Embryonic facial prominence (tissue), 1 donor: ENCODE data around the gene DEFB115.
"Not testable (repeated sequence)": the region's sequence is repeated elsewhere in the genome, so short reads cannot be mapped to it uniquely, and the experiment has no call there.

Experiments used
- DNase-seq: peaks from one replicate; pipeline ENCODE4 v3.0.0-alpha.2; 2016; ENCODE audit errors: extremely low spot score

The DEFB115 gene, protein sequence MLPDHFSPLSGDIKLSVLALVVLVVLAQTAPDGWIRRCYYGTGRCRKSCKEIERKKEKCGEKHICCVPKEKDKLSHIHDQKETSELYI

DNA sequence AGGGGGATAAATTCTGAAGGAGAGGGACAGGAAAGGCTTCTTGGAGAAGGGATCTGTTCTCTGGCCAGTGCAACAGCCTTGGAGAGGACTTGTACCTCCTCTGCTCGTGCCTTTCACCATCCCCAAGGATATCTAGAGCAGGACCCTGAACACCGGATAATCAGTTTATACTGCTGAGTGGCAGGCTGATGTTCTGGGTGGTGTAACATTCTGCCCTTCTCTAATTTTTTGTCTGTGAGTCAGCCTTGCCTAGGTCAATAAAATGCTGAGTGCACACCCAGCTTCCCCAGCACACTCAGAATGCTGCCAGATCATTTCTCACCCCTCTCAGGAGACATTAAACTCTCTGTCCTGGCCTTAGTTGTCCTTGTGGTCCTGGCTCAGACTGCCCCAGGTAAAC, at the start of gene DEFB115:
DEFB115 (plus strand) TSS at position 301 of the 400 bp plus-strand sequence; CDS start at position 301, 0 bp downstream.
- no peak for DNase-seq

DNA sequence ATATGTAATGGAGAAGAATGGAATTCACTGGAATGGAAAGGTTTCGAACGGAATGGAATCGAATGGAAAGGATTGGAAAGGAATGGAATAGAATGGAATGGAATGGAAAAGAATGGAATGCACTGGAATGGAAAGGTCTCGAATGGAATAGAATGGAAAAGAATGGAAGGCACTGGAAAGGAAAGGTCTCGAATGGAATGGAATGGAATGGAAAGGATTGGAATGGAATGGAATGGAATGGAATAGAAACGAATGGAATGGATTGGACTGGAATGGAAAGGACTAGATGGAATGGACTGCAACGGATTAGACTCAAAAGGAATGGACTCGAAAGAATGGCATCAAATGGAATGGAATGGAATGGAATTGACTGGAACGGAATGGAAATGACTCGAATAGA, 20.5 kb upstream of the DEFB115 start:
- no peak for DNase-seq

DNA sequence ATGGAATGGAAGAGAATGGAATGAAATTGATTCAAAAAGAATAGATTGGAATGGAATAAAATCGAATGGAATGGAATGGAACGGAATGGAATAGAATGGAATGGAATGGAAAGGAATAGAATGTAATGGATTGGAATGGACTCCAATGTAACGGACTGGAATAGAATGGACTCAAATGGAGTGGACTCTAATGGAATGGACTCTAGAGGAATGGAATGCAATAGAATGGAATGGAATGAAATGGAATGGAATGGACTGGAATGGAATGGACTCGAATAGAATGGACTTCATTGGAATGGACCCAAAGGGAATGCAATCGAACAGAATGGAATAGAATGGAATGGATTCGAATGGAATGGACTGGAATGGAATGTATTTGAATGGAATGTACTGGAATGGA, 19.7 kb upstream of the DEFB115 start:
- no peak for DNase-seq

DNA sequence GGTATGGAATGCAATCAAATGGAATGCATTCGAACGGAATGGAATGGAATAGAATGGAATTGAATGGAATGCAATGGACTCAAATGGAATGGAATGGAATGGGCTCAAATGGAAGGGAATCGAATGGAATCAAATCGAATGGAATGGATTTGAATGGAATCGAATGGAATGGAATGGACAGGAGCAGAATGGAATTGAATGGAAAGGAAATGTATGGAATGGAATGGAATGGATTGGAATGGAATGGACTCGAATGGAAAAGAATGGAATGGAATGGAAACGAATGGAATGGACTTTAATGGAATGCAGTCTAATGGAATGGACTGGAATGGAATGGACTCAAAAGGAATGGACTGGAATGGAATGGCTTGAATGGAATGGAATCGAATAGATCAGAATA, 18.3 kb upstream of the DEFB115 start:
- no peak for DNase-seq

DNA sequence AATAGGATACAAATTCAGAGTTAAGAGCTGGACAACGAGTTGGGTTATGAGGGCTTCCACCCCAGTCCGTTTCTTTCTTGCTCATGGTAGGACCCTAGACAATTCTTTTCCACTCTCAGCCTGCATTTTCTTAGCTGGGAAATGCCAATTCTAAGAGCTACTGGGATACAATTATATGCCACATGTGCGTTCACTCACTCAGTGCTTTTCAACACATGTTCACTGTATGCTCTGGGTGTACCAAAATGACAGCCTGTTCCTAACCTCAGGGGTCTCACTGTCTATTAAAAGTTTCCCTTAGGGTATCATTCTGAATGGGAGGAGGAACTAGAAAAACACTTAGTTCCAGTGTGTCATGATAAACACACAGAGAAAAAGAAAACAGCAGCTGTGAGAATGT, 505 bp upstream of the DEFB115 start:
- DNase-seq, result no peak

DNA sequence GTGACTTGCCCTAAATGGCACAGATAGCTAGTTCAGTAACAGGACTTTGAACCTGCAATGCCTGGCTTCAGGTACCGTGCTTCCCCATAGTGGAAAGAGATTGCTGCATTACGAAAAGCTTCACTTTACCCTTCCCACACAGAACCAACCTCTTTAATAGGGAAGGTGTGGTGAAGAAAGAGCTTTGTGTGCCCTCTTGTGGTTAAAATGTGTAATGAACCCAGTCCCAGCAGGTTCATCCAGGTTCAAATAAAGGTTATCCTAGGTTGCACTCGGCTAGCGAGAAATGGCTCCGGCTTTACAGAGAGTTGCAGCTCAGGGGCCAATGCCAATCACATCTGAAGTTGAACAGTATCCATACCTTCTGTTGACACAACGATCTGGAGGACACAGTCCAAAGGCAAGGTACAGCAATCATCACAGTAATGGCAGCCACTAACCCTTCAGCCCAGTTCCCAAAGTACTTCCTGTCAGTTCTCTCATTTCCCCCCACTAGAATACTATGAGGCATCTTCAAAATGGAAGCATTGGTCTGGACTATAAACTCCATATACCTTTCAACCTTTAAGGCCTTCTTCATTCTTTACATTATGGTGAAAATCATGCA, 3.0 kb downstream of the DEFB115 start:
- no peak for DNase-seq

DNA sequence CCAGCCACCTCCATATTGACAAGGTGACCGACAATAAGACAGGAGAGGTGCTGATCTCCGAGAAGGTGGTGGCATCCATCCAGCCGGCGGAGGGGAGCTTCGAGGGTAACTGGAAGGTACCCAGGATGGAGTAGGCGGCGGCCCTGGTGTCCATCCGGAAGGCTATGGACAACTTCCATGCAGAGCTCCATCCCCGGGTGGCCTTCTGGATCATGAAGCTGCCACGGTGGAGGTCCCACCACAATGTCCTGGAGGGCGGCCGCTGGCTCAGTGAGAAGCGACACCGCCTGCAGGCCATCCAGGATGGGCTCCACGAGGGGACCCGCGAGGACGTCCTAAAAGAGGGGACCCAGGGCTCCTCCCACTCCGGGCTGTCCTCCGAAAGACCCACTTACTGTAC, 17.0 kb downstream of the DEFB115 start:
- no peak for DNase-seq

DNA sequence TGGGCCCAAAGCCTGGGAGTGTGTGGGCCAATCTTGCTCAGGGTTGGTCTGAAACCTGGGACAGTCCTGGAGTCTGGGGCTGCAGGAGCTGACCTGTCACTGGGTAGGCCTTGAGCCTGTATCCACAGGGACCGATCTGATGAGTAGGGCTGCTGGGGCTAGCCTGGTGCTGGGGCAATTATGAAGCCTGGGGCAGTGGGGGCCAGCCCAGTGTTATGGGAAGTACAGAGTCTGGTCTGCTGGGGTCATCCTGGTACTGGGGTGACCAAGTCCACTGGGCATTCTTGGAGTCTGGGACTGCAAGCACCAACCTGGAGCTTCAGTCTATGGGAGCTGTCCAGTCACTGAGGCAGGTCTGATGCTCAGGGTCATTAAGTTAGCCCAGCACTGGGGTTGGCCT, 20.7 kb downstream of the DEFB115 start:
- DNase-seq, result no peak

DNA sequence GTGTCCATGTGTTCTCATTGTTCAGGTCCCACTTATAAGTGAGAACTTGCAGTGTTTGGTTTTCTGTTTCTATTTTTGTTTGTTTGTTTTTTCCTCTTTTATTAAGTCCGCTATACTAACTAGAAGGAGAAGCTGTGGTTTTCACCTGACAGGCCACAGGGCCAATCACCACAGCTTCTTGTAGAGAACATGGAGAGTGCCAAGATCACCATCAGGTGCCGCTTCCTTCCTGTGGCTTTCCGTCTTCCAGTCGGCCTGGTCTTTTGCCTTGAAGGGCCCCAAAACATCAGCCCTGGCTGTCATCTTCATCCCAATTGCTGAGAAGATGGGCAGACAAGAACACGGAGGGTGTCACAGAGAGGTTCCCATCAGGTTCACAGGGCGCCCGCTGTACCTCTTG, 27.5 kb downstream of the DEFB115 start:
- not testable (repeated sequence) for DNase-seq

DNA sequence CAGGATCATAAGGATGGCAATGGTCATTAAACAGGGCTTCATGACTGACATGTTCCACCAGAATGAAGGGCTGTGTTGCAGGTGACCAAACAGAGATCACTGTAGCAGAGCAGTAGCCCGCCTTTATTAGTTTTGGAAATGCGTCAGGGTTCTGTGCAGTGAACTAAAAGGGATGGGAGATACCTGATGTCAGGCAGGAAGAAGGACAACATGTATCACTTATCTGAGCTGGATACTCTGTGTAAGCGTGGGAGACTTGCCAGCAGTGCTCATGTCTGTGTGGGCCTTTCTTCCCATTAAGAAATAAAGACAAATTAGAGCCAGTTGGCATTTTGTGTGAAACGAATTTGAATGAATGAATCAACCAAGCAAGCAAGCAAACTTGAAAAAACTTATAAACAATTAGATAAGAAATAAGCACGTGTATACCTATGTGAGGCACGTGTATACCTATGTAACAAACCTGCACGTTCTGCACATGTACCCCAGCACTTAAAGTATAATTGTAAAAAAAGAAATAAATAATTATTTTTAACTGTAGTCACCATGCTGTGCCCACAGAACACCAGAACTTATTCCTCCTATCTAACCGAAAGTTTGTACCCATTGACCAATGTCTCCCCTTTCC, 51.2 kb downstream of the DEFB115 start, which contains the start of gene DEFB116:
DEFB116 (minus strand) TSS at position 51 of the 628 bp plus-strand sequence; CDS start at position 51, 0 bp downstream.
- DNase-seq, result no peak
